NCI-H2227 (cell line): ENCODE results near the gene KRTAP10-4.

Source experiments
- DNase-seq: peaks from one replicate; lab custom pipeline; 2025; ENCODE audit not compliant: unreplicated experiment; lab: John Stamatoyannopoulos, UW

Gene KRTAP10-4

GRCh38 chr21:44615466-44615865 is 41.9 kb downstream of the KRTAP10-4 start:
- no peak for DNase-seq

GRCh38 chr21:44615911-44616590 is 42.5 kb downstream of the KRTAP10-4 start:
- DNase-seq, result no peak

GRCh38 chr21:44616591-44616926 is 43.0 kb downstream of the KRTAP10-4 start:
- DNase-seq, result no peak

GRCh38 chr21:44617071-44617501 is 43.6 kb downstream of the KRTAP10-4 start:
- DNase-seq, result no peak

- no peak for DNase-seq
Measured at GRCh38 chr21:44618504-44618903, 45.0 kb downstream of the KRTAP10-4 start.

- DNase-seq, result no peak
Measured at GRCh38 chr21:44618909-44619308, 45.4 kb downstream of the KRTAP10-4 start.

GRCh38 chr21:44619886-44620285 is 46.4 kb downstream of the KRTAP10-4 start:
- no peak for DNase-seq

GRCh38 chr21:44623575-44623974 is 50.0 kb downstream of the KRTAP10-4 start:
- DNase-seq, result no peak
